Measurements from ENCODE around the gene IL1RN. TPM values are rescaled to one million over a fixed set of nuclear protein-coding genes. Genes with fewer than 3 reads are reported as not detected.

IL1RN gene
- total and polyA plus RNA-seq, 2 of the 13 experiments (the other 11 are each of a cell fraction or from before 2014, with no cell fraction given): 21.2 to 101 TPM

GRCh38 chr2:113180131-113180946, 52.9 kb downstream of the IL1RN start (continued):
- TF ChIP-seq, protein P1, sequence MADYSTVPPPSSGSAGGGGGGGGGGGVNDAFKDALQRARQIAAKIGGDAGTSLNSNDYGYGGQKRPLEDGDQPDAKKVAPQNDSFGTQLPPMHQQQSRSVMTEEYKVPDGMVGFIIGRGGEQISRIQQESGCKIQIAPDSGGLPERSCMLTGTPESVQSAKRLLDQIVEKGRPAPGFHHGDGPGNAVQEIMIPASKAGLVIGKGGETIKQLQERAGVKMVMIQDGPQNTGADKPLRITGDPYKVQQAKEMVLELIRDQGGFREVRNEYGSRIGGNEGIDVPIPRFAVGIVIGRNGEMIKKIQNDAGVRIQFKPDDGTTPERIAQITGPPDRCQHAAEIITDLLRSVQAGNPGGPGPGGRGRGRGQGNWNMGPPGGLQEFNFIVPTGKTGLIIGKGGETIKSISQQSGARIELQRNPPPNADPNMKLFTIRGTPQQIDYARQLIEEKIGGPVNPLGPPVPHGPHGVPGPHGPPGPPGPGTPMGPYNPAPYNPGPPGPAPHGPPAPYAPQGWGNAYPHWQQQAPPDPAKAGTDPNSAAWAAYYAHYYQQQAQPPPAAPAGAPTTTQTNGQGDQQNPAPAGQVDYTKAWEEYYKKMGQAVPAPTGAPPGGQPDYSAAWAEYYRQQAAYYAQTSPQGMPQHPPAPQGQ (CRISPR knock-in tag; IDR thresholded peaks at IDR 0.05; ENCODE audit: borderline replicate concordance): no peak
- TF ChIP-seq KLF16 (CRISPR knock-in tag; IDR thresholded peaks at IDR 0.05) (no peak), ZNF512B (CRISPR knock-in tag; IDR thresholded peaks at IDR 0.05; ENCODE audit: borderline replicate concordance) (no peak), ZBTB7B (CRISPR knock-in tag; IDR thresholded peaks at IDR 0.05) (peak; percentile 92), ZNF607 (CRISPR knock-in tag; IDR thresholded peaks at IDR 0.05; ENCODE audit: borderline replicate concordance) (no peak; the same call in 1 of the 2 replicates), PPARG (CRISPR knock-in tag; conservative IDR thresholded peaks at IDR 0.05) (0 out of 2 replicates have a peak, but pooled peaks have one; percentile 39), ZNF556 (CRISPR knock-in tag; IDR thresholded peaks at IDR 0.05; ENCODE audit: borderline replicate concordance) (peak; percentile 39; the same call in 1 of the 2 replicates), ZNF782 (CRISPR knock-in tag; IDR thresholded peaks at IDR 0.05; ENCODE audit: borderline replicate concordance) (no peak), FOXK1 (CRISPR knock-in tag; IDR thresholded peaks at IDR 0.05; ENCODE audit: borderline replicate concordance, low read depth) (peak; percentile 43; the same call in 1 of the 2 replicates), RAD51 (IDR thresholded peaks at IDR 0.05; ENCODE audit: borderline replicate concordance) (no peak), SP1 (IDR thresholded peaks at IDR 0.05) (no peak), SP1 (CRISPR knock-in tag; IDR thresholded peaks at IDR 0.05) (0 out of 2 replicates have a peak, but pooled peaks have one; percentile 34), ZMYM3 (CRISPR knock-in tag; IDR thresholded peaks at IDR 0.05) (peak; percentile 79), GRHL1 (CRISPR knock-in tag; conservative IDR thresholded peaks at IDR 0.05) (no peak), HMG20B (CRISPR knock-in tag; conservative IDR thresholded peaks at IDR 0.05) (no peak), GLI4 (CRISPR knock-in tag; IDR thresholded peaks at IDR 0.05; ENCODE audit: borderline replicate concordance) (no peak)
- TF ChIP-seq, protein P2, sequence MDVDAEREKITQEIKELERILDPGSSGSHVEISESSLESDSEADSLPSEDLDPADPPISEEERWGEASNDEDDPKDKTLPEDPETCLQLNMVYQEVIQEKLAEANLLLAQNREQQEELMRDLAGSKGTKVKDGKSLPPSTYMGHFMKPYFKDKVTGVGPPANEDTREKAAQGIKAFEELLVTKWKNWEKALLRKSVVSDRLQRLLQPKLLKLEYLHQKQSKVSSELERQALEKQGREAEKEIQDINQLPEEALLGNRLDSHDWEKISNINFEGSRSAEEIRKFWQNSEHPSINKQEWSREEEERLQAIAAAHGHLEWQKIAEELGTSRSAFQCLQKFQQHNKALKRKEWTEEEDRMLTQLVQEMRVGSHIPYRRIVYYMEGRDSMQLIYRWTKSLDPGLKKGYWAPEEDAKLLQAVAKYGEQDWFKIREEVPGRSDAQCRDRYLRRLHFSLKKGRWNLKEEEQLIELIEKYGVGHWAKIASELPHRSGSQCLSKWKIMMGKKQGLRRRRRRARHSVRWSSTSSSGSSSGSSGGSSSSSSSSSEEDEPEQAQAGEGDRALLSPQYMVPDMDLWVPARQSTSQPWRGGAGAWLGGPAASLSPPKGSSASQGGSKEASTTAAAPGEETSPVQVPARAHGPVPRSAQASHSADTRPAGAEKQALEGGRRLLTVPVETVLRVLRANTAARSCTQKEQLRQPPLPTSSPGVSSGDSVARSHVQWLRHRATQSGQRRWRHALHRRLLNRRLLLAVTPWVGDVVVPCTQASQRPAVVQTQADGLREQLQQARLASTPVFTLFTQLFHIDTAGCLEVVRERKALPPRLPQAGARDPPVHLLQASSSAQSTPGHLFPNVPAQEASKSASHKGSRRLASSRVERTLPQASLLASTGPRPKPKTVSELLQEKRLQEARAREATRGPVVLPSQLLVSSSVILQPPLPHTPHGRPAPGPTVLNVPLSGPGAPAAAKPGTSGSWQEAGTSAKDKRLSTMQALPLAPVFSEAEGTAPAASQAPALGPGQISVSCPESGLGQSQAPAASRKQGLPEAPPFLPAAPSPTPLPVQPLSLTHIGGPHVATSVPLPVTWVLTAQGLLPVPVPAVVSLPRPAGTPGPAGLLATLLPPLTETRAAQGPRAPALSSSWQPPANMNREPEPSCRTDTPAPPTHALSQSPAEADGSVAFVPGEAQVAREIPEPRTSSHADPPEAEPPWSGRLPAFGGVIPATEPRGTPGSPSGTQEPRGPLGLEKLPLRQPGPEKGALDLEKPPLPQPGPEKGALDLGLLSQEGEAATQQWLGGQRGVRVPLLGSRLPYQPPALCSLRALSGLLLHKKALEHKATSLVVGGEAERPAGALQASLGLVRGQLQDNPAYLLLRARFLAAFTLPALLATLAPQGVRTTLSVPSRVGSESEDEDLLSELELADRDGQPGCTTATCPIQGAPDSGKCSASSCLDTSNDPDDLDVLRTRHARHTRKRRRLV (CRISPR knock-in tag; IDR thresholded peaks at IDR 0.05): no peak; the same call in 1 of the 2 replicates
